ENCODE measurements around the gene ATXN10.

The ATXN10 gene

GRCh38 chr22:45823336-45823735 is 151.7 kb downstream of the ATXN10 start:
- no peak for DNase-seq (ENCODE audit: low read depth, low spot score)

DNA sequence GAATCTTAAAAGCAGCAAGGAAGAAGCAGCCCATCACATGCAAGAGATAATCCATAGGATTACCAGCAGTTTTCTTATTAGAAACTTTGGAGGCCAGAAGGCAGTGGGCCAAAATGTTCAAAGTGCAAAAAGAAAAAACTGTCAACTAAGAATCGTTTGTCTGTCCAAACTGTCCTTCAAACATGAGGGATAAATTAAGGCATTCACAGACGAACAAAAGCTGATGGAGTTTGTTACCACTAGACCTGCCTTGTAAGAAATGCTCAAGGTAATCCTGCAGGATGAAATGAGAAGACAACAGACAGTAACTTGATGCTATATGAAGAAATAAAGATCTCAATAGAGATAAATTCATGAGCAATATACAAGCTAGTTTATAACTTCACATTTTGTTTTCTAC is 154.9 kb downstream of the ATXN10 start:
- DNase-seq (ENCODE audit: low read depth, low spot score) = no peak

- no peak for DNase-seq (ENCODE audit: low read depth, low spot score)
Observed at GRCh38 chr22:45828841-45829240, 157.2 kb downstream of the ATXN10 start.

- no peak for DNase-seq (ENCODE audit: low read depth, low spot score)
Observed at GRCh38 chr22:45830531-45831245, 159.1 kb downstream of the ATXN10 start.

DNA sequence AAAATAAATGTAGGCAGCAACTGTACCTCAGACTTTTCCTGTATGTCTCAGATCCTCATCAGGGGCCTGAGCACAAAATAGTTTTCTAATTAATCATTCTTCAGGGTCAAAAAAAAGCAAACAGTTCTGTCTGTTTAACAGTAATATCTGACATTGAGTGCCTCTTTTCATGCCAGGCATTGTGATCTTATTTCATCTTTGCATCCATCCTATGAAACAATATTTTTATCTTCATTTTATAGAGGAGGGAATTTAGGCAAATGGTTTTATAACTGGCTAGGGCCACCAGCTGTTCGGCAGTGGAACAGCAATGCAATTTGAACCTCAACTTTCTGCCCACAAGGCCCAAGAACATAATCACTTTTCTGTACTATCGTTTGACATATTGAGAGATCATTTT is 159.8 kb downstream of the ATXN10 start:
- no peak for DNase-seq (ENCODE audit: low read depth, low spot score)

GRCh38 chr22:45832180-45832579 is 160.5 kb downstream of the ATXN10 start:
- no peak for DNase-seq (ENCODE audit: low read depth, low spot score)

DNA sequence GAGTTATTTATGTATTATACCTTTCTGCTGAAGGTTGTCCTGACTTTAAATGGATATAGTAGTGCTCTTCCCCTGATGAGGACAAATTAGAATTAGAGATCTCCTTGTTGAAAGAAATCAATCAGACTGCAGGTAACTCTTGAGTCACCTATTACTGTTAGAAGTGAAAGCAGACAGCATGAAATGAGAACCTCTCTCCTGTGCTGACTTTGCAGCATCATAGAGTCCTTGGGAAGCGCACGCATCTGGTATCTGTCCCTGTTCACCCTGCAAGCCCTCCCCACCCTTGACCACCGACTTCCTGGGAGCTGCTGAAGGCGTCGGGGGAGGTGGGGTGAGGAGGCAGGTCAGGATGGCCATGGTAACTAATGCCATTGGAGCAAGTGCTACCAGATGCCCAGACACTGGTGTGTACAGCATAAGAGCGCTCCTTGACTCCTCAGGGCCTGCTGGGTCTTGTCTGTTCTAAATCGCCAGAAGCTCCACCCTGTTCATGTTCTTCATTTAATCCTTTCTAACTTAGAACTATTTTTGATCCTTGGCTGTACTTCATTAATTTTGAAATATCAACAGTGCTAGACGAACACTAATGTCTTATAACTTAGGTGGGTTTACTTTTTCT is 161.4 kb downstream of the ATXN10 start:
- no peak for DNase-seq (ENCODE audit: low read depth, low spot score)

DNA sequence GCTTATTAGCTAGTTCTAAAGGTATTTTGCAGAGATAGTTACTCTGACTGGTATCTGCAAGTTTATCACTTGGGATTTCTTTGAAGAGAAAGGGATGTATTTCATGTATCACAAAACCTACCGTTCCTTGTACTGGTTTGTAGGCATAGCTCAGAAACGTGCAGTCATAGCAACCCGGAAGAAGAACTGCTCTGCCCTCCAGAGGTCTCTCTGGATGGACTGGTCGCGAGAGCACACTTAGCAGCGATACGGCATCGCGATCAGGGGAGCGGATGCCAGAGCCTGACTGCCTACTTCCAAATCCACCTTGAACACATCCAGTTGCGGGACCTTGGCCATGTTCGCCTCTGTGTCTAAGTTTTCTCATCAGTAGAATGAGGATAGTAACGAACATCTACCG is 162.0 kb downstream of the ATXN10 start:
- no peak for DNase-seq (ENCODE audit: low read depth, low spot score)

DNA sequence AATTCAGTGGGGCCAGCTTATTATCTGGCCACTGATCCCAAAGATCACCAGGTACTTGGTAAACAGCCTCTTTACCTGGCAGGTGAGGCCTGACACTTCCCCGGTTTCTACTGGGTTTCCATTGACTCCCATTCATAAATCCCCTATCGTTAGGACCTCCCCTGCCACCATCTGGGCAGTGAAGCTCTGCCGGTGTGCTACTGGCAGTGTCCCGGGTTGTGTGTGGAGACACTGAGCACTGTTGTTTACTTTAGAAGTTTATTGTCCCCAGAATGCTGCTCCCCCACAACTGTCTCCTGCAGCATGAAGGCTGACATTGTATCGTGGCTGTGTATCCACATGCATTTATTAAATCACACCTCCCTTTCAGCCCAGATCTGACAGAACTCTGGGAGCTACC is 162.6 kb downstream of the ATXN10 start:
- DNase-seq (ENCODE audit: low read depth, low spot score) = no peak

DNA sequence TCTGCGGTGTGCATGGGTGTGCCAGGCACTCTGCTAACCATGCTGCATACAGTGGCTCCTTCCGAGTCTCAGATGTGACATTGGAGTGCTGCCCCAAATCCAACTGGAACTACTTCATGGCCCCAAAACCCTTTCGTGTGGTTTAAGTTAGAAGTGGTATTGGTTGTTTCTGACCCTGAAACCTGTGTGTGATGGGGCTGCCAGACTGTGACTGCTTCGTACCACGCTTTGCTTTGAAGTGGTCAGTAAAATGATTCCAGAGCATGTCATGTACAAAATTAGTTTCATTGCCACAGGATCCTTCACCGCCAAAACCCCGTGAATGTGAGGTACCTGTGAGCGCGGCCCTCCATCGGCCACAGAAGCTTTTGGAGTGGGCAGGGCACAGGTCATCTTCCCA is 163.2 kb downstream of the ATXN10 start:
- DNase-seq (ENCODE audit: low read depth, low spot score) = no peak

GRCh38 chr22:45836418-45837169 is 165.0 kb downstream of the ATXN10 start:
- no peak for DNase-seq (ENCODE audit: low read depth, low spot score)

DNA sequence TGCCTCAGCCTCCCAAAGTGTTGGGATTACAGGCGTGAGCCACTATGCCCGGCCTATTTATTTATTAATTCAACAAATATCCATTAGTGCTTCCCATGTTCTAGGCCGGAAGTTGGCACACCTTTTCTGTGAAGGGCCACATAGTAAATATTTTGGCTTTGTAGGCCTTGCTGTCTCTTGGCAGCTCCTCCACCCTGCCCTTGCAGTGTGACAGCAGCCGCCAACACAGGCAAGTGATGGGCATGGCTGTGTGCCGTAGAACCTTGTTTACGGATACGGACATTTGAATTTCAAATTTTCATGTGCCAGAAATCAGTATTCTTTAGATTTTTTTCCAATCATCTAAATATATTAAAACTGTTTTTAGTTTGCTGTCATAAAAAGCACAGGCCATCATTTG is 165.9 kb downstream of the ATXN10 start:
- no peak for DNase-seq (ENCODE audit: low read depth, low spot score)

DNA sequence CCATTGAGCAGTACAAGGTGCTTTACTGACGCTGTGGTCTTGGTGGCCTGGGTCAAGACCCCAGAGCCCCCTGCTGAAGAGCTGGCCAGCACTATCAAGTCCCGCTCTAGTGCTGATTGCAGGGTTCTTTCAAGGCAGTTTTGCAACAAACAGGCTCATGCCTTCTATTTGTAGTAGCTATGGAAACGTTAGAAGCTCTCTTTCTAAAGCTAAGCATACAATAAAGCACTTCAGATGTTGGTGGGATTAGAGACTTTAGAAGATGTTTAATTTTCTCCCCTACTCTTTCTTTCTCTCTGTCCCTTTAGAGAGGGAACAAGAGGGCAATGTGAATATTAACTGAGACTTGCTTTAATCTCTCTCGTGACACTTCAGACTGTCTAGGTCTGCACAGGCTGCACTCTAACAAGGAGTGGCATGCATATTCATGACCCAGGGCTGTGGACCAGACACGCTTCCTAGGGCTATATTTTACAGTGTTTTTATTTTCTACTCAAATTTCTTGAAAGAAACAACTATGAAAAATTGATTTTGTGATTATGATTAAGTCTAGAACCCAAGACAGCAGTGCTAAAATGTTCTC is 166.8 kb downstream of the ATXN10 start:
- no peak for DNase-seq (ENCODE audit: low read depth, low spot score)

DNA sequence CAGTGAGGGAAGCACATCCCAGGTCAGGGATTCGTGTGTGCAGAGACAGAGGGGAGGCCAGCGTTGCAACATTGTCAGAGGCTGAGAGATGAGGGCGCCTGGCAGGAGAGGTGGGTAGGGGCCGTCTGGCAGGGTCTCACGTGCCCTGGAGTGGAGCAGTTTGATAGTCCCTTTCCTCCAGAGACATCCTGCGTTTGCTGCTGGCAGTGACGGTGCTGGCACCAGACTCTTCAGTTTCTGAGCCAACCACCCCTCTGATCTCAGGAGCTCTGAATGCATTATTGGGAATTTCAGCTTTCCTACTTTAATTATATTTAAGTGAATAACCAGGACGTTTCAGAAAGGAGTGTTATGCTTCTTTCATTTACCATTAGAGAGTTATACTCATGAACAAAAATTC is 168.8 kb downstream of the ATXN10 start:
- DNase-seq (ENCODE audit: low read depth, low spot score) = no peak

DNA sequence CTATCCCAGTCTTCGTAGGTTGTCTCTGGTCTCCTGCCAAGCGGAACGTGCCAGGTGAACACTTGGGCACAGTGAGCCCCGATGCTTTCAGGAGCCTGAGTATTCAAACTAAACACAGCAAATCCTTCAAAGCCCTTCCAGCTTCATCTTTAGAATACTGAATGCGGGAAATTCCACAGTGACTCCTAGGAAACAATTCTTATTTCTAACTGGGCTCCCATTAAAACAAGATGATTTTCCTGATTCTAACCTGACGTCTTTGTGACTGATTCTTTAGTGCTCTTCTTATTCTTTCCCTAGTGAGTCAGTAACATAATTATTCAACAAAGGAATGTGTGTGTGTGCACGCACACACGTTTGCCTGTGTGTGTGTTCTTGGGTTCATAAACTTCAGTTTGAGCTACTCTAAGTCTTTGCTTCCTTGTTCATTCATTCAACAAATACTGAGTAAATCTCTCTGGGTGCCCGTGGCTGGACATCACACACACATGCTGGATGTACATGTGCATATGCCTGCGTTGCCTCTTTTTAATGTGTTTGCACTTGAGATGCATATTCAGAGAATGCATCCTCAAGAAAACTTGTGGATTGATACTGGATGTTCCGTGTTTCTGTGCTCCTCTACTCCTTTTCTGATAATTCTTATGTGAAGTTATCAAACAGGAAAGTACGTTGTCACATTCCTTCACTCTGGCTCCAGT is 170.8 kb downstream of the ATXN10 start:
- no peak for DNase-seq (ENCODE audit: low read depth, low spot score)

DNA sequence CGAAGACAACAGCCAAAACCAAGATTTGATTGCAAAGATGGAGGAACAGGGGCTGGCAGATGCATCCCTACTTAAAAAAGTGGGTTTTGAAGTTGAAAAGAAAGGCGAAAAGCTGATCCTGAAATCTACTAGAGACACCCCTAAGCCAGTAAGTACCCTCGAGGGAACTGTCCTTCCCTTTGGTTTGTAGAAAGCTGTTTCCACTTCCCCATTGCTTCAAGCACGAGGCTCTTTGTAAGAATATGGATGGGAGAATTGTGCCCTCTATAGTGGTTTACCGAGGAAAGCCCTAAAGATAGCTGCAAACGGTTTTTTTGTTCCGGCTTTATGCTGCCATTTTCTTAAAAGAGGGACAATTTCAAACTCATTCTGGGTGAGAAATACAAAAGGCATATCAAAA is 171.4 kb downstream of the ATXN10 start:
- no peak for DNase-seq (ENCODE audit: low read depth, low spot score)

DNA sequence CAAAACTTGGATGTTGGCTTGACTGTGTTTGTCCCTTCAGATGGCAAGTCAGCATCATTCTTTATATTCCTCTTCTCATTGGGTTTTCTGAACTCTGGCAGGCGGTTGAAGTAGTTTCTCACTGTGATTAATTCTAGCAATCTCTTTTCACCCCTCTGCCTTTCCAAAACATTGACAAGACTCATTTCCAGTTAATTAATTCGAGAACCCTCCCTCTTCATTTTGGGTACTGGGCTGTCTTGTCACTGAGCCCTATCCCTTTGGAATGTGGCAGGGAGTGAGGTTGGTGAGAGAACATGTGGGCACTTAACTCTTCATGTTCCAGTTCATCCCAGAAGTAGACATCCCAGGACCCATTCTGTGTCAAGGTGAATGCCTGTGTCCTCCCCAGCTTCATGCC is 172.4 kb downstream of the ATXN10 start:
- no peak for DNase-seq (ENCODE audit: low read depth, low spot score)

DNA sequence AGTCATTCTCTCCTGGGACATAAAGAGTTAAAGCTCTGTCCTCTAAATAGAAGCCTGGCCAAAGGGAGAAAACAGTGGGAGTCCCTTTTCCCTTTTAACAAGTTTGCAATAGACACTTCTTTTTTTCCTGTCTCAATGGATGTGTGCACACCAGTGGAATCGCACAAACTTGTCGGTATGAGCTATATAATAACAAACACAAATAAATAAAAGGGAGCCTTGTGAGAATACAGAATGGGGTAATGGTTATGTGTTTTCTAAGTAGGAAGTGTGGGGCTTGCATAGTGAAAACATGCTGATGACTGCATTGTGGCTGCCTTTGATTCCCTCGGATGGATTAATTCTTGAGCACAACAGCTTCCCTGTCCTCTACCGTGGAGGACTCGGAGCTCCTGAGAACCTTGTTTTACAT is 173.4 kb downstream of the ATXN10 start:
- no peak for DNase-seq (ENCODE audit: low read depth, low spot score)

DNA sequence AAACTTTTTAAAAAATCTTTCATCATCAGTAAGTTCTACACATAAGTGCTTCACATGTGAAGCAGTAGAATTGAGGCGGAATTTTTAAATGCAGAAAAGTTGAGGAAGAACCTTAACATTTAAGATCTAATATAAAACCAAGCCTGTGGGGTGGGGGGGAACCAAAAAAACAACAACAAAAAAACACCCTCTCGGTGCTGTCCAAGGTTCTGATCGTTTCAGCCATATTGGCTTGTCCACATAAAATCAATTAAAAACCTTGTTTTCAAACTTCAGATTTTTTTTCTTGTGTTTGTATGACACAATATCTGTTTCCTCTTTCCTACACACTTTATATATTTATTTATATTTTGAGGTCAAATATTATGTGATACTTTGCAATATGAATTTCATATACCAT is 175.3 kb downstream of the ATXN10 start:
- no peak for DNase-seq (ENCODE audit: low read depth, low spot score)

DNA sequence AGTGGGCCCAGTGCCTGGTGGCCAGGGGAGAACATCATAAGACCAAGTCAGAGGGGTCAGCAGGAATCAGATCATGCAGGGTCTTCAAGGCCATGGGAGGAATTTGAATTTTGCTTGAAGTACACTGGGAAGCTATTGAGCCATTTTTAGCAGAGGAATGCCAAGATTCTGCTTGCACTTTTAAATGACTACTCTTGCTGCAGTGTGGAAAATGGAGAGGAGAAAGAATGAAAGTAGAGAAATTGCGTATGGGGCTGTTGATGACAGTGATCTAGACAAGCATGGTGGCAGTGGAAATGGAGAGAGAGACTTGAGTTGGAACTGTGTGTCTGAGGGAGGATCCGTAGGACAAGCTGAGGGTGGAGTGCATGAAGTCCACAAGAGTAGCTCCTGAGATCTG is 177.3 kb downstream of the ATXN10 start:
- DNase-seq (ENCODE audit: low read depth, low spot score) = no peak

GRCh38 chr22:45852826-45853225 is 181.2 kb downstream of the ATXN10 start:
- no peak for DNase-seq (ENCODE audit: low read depth, low spot score)

- DNase-seq (ENCODE audit: low read depth, low spot score) = no peak
Observed at GRCh38 chr22:45855961-45856360, 184.3 kb downstream of the ATXN10 start.
